ENCODE results near the gene GPAT3. TPM values are rescaled to one million over a fixed set of nuclear protein-coding genes. Genes with fewer than 3 reads are reported as not detected.
"Not testable (repeated sequence)": the region's sequence is repeated elsewhere in the genome, so short reads cannot be mapped to it uniquely, and the experiment has no call there.

Gene GPAT3
- total RNA-seq, 1 experiment from 2014 or later, result 29.7 TPM

- DNase-seq (ENCODE audit: low read depth), result no peak
These were observed 67.2 kb downstream of the GPAT3 start for GRCh38 chr4:83603129-83603528.

GRCh38 chr4:83604321-83604720 is 68.4 kb downstream of the GPAT3 start:
- no peak for DNase-seq (ENCODE audit: low read depth)

GRCh38 chr4:83605210-83605609 is 69.3 kb downstream of the GPAT3 start:
- DNase-seq (ENCODE audit: low read depth), result no peak

GRCh38 chr4:83605744-83606172 is 69.8 kb downstream of the GPAT3 start:
- DNase-seq (ENCODE audit: low read depth), result no peak

- DNase-seq (ENCODE audit: low read depth), result no peak
These were observed 70.6 kb downstream of the GPAT3 start for GRCh38 chr4:83606460-83606859.

GRCh38 chr4:83606898-83607297 is 71.0 kb downstream of the GPAT3 start:
- DNase-seq (ENCODE audit: low read depth), result no peak

GRCh38 chr4:83609365-83609764 is 73.5 kb downstream of the GPAT3 start:
- DNase-seq (ENCODE audit: low read depth), result no peak

- DNase-seq (ENCODE audit: low read depth), result no peak
These were observed 74.8 kb downstream of the GPAT3 start for GRCh38 chr4:83610729-83611128.

- no peak for DNase-seq (ENCODE audit: low read depth)
These were observed 77.1 kb downstream of the GPAT3 start for GRCh38 chr4:83613023-83613422.

GRCh38 chr4:83613994-83614393 is 78.1 kb downstream of the GPAT3 start:
- no peak for DNase-seq (ENCODE audit: low read depth)

- DNase-seq (ENCODE audit: low read depth), result no peak
These were observed 80.3 kb downstream of the GPAT3 start for GRCh38 chr4:83616252-83616651.

- DNase-seq (ENCODE audit: low read depth), result no peak
These were observed 81.6 kb downstream of the GPAT3 start for GRCh38 chr4:83617371-83618035.

- DNase-seq (ENCODE audit: low read depth), result peak; percentile 59
These were observed 82.5 kb downstream of the GPAT3 start for GRCh38 chr4:83618431-83618830.

GRCh38 chr4:83618991-83619645 is 83.2 kb downstream of the GPAT3 start:
- peak; percentile 61 for DNase-seq (ENCODE audit: low read depth)

- not testable (repeated sequence) for DNase-seq (ENCODE audit: low read depth)
These were observed 86.2 kb downstream of the GPAT3 start for GRCh38 chr4:83622127-83622526.

GRCh38 chr4:83625821-83626220 is 89.9 kb downstream of the GPAT3 start:
- DNase-seq (ENCODE audit: low read depth), result no peak

- no peak for DNase-seq (ENCODE audit: low read depth)
These were observed 90.4 kb downstream of the GPAT3 start for GRCh38 chr4:83626245-83626836.

- peak; percentile 33 for DNase-seq (ENCODE audit: low read depth)
These were observed 94.2 kb downstream of the GPAT3 start for GRCh38 chr4:83629945-83630721.

GRCh38 chr4:83631066-83631465 is 95.2 kb downstream of the GPAT3 start:
- DNase-seq (ENCODE audit: low read depth), result no peak

GRCh38 chr4:83636930-83637329 is 101.0 kb downstream of the GPAT3 start:
- DNase-seq (ENCODE audit: low read depth), result no peak

- peak; percentile 48 for DNase-seq (ENCODE audit: low read depth)
These were observed 104.1 kb downstream of the GPAT3 start for GRCh38 chr4:83639849-83640493.

GRCh38 chr4:83643036-83643435 is 107.1 kb downstream of the GPAT3 start:
- no peak for DNase-seq (ENCODE audit: low read depth)

All from Daoy (cell line).